ENCODE data around the gene SIRT7. TPM values are rescaled to one million over a fixed set of nuclear protein-coding genes. Genes with fewer than 3 reads are reported as not detected.

SIRT7 gene
- total RNA-seq, 4 donors from 2014 or later, result 32.0 to 44.6 (median 38.0) TPM

DNA sequence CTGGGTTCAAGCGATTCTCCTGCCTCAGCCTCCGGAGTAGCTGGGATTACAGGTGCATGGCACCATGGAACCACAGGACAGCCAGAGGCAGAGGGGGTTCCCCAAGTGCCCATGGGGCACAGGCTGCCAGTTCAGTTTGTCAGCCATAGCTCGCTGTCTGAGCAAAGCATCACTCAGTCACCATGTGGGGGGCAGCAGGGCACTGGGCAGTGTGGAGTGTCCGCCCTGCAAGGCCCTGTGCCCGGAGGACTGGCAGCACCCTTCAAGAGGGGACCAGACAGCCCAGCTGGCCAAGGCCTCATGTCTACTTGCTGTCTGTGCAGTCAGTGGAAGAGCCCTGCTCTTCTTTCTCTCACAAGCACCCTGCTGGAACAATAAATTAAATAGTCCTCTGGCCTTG lies 33.0 kb downstream of the SIRT7 start:
- no peak for DNase-seq (ENCODE audit: low spot score in 2 of 2)
- TF ChIP-seq, protein P1, sequence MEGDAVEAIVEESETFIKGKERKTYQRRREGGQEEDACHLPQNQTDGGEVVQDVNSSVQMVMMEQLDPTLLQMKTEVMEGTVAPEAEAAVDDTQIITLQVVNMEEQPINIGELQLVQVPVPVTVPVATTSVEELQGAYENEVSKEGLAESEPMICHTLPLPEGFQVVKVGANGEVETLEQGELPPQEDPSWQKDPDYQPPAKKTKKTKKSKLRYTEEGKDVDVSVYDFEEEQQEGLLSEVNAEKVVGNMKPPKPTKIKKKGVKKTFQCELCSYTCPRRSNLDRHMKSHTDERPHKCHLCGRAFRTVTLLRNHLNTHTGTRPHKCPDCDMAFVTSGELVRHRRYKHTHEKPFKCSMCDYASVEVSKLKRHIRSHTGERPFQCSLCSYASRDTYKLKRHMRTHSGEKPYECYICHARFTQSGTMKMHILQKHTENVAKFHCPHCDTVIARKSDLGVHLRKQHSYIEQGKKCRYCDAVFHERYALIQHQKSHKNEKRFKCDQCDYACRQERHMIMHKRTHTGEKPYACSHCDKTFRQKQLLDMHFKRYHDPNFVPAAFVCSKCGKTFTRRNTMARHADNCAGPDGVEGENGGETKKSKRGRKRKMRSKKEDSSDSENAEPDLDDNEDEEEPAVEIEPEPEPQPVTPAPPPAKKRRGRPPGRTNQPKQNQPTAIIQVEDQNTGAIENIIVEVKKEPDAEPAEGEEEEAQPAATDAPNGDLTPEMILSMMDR (IDR thresholded peaks at IDR 0.05), result no peak
- no peak for TF ChIP-seq POLR2A (IDR thresholded peaks at IDR 0.05)
- no peak overlapping the region for H3K4me3 ChIP-seq (ENCODE audit: low read depth, poor library complexity, severe bottlenecking)
- WGBS, 2 donors, result 92 to 94% methylated on average over 4 to 5 of the region's 5 CpGs
- intact Hi-C loops (cut with DNase I; ENCODE audit: low total_unique reads), result no loop called here

DNA sequence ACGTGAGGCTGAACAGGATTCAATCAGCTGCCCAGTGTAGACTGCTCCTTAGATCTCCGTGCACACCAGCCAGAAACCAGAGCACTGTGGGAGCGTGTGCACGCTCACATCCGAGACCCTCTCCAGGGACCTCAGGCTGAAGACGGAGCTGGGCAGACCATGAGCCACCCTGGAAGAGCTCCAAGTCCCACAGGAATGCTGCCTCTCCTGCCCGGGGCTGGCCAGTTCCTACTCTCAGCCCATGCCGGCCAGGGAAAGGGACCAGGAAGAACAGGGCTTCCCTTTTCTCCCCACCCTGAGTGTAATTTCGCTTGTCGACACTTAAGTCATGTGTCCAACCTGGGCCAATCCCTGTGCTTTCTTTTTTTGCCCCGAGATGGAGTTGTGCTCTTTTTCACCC lies 33.5 kb downstream of the SIRT7 start:
- intact Hi-C loops (cut with DNase I; ENCODE audit: low total_unique reads), result no loop called here
- no peak for DNase-seq (ENCODE audit: low spot score in 2 of 2)
- no peak overlapping the region for H3K4me3 ChIP-seq (ENCODE audit: low read depth, poor library complexity, severe bottlenecking)
- TF ChIP-seq, protein P1 (IDR thresholded peaks at IDR 0.05), result no peak
- TF ChIP-seq POLR2A (IDR thresholded peaks at IDR 0.05), result no peak
- WGBS, 2 donors, result 54 to 69% methylated on average over 7 to 11 of the region's 11 CpGs

DNA sequence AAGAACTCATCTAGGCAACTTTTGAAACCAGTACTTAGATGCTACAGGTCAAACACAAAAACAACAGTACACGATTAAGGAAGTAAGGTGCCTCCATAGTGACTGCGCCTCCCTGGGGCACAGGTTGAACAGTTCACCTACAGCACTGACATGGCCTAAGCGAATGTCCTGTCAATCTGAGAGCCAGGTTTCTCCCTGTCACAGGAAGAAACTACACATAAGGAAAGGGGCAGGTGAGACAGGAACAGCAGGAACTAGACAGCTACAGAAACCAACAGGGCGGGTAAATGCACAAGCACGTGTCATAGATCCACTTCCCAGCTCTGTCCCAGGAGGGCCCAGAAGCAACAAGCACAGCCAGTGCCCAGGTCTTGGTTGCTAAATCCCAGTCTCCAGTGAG lies 38.9 kb downstream of the SIRT7 start:
- DNase-seq (ENCODE audit: low spot score in 2 of 2), result no peak
- 87 to 88% methylated on average over 5 of the region's 5 CpGs for WGBS, 2 donors
- TF ChIP-seq, protein P1 (IDR thresholded peaks at IDR 0.05), result no peak
- no peak for TF ChIP-seq POLR2A (IDR thresholded peaks at IDR 0.05)
- intact Hi-C loops (cut with DNase I; ENCODE audit: low total_unique reads), result no loop called here
- H3K4me3 ChIP-seq (ENCODE audit: low read depth, poor library complexity, severe bottlenecking), result no peak overlapping the region

DNA sequence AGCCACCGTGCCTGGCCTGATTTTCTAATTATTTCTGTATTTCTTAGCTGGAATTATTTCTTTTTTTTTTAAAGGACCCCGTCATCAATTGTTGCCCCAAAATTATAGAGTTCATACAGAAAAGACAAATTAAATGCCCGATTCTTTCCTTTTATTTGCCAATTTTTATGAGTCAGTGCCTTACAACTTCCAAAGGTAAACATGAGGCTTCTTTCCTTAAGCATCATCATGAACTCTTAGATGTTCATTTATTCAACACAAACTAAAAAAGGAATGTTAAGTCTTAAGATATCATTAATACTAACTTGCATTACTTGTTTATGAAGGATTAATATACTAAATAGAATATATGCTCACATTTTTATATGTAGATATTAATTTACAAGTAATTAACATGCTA lies 39.7 kb downstream of the SIRT7 start:
- no peak overlapping the region for H3K4me3 ChIP-seq (ENCODE audit: low read depth, poor library complexity, severe bottlenecking)
- 85 to 90% methylated on average over 3 of the region's 3 CpGs for WGBS, 2 donors
- TF ChIP-seq POLR2A (IDR thresholded peaks at IDR 0.05), result no peak
- TF ChIP-seq, protein P1 (IDR thresholded peaks at IDR 0.05), result no peak
- no peak for DNase-seq (ENCODE audit: low spot score in 2 of 2)
- intact Hi-C loops (cut with DNase I; ENCODE audit: low total_unique reads), result no loop called here

DNA sequence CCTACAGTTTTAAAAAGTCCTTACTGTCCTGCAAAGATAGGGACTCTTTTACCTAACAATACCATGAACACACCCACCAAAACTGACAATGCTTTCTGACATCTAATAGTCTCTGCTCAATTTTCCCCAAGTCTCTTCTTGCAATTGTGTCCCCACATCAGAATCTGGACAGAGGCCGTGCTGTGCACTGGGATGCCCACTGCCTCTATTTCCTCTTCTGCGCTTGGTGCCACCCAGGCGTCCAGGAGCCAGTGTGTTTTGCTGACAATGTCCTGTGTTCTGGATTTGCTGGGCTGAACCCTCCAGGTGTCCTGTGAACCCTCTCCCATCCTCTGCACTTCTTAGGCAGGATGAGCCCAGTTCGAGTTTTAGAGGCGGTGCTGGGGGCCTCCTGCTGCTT lies 40.4 kb downstream of the SIRT7 start:
- DNase-seq (ENCODE audit: low spot score in 2 of 2), result no peak
- WGBS, 2 donors, result 91 to 96% methylated on average over 5 of the region's 5 CpGs
- no peak for TF ChIP-seq POLR2A (IDR thresholded peaks at IDR 0.05)
- TF ChIP-seq, protein P1 (IDR thresholded peaks at IDR 0.05), result no peak
- intact Hi-C loops (cut with DNase I; ENCODE audit: low total_unique reads), result no loop called here
- H3K4me3 ChIP-seq (ENCODE audit: low read depth, poor library complexity, severe bottlenecking), result no peak overlapping the region

All from lower leg skin (tissue), 4 donors.